ENCODE measurements around the gene KLF16.

GRCh38 chr19:1909761-1910080, 46.3 kb upstream of the KLF16 start:
- TF ChIP-seq CTCF (IDR thresholded peaks at IDR 0.05): no peak
- no peak for TF ChIP-seq POLR2AphosphoS5 (IDR thresholded peaks at IDR 0.05)
- TF ChIP-seq POLR2A (IDR thresholded peaks at IDR 0.05): no peak
